Measurements from ENCODE around the gene CTCF.

DNA sequence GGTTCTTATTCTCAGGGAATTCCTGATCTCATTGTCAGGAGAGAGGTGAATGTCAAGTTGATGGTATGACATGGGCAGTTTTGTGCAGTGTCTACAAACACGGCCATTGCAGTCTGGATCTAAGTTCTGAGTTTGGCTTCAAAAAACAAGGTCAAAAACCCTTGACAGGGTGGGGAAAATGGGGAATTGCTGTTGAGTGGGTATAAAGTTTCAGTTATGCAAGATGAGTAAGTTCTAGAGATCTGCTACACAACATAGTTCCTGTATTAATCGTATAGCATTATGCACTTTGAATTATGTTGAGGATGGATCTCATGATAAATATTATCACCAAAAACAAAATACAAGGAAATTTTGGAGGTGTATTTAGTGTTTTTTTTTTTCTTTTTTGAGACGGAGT, 46.0 kb downstream of the CTCF start:
- TF ChIP-seq FOXK2 (IDR thresholded peaks at IDR 0.05) (no peak), SUZ12 (IDR thresholded peaks at IDR 0.05) (no peak), ELF4 (IDR thresholded peaks at IDR 0.05) (no peak)
- TF ChIP-seq, protein P1, sequence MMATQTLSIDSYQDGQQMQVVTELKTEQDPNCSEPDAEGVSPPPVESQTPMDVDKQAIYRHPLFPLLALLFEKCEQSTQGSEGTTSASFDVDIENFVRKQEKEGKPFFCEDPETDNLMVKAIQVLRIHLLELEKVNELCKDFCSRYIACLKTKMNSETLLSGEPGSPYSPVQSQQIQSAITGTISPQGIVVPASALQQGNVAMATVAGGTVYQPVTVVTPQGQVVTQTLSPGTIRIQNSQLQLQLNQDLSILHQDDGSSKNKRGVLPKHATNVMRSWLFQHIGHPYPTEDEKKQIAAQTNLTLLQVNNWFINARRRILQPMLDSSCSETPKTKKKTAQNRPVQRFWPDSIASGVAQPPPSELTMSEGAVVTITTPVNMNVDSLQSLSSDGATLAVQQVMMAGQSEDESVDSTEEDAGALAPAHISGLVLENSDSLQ (IDR thresholded peaks at IDR 0.05) = no peak
